GM15510 (cell line): ENCODE data around the gene GRIA1.

Experiments used
- POLR2A ChIP-seq: IDR thresholded peaks from 3 replicates; pipeline ENCODE4 v1.6.1; 2011; ENCODE audit warnings: borderline replicate concordance; ENCODE audit not compliant: insufficient read length; ENCODE audit errors: extremely low read depth

Gene GRIA1

GRCh38 chr5:153525536-153525935 is 35.1 kb downstream of the GRIA1 start:
- no peak for TF ChIP-seq POLR2A

DNA sequence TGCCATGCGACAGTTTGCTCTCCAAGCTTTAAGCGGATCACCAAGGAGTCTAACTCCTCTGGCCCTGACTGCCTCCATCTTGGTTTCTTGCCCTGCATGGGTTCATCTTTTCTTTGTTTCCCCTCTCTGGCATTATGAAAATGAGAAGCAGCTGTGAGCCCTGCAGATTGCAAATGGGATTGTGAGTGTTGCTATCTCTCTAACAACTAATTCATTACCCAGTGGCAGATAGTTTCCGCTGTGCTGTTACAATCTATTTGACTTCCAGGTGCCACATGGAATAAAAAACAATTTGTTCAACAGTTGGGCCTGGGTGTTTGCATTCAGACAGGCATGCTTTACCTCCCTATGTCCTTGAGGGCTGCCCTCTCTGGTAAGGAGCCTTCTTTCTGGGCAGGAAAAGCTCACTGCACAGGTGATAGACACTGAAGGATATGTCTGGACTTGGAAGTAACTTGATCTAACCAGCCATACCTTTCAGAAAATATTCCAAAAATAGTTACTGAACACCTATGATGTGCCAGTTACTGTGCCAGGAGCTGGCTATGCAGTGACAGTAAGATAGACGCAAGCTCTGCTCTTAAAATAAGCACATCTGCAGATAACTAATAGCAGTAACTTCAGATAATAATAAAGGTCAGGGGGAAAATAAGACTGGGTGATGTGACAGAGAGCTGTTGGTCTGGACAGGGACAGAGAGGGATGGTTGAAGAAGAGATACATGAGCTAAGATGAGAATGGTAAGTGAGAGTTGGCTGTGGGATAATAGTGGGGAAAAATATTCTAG is 40.1 kb downstream of the GRIA1 start:
- no peak for TF ChIP-seq POLR2A

- no peak for TF ChIP-seq POLR2A
Measured at GRCh38 chr5:153533546-153533945, 43.1 kb downstream of the GRIA1 start.

GRCh38 chr5:153534102-153534501 is 43.6 kb downstream of the GRIA1 start:
- TF ChIP-seq POLR2A, result no peak

GRCh38 chr5:153537207-153537606 is 46.7 kb downstream of the GRIA1 start:
- no peak for TF ChIP-seq POLR2A

DNA sequence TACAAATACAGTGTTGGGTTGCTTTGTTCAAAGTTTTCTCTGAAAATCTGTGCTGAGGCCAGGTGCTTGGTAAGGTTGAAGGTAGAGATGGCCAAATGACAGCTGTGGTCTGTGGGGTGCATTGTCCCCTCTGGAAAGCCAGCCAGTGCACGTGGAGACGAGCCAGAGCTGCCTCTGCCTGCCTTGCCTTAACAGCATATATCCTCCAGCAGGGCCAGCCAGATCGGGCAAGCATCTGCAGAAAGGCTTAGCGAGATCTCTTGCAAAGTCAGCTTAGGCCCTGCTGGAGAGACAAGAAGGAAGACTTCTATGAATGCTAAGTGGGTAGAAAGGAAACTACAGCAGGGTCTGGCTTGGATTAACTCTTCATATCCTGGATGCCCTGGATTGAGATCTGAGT is 49.5 kb downstream of the GRIA1 start:
- no peak for TF ChIP-seq POLR2A

- no peak for TF ChIP-seq POLR2A
Measured at GRCh38 chr5:153542536-153542935, 52.1 kb downstream of the GRIA1 start.

DNA sequence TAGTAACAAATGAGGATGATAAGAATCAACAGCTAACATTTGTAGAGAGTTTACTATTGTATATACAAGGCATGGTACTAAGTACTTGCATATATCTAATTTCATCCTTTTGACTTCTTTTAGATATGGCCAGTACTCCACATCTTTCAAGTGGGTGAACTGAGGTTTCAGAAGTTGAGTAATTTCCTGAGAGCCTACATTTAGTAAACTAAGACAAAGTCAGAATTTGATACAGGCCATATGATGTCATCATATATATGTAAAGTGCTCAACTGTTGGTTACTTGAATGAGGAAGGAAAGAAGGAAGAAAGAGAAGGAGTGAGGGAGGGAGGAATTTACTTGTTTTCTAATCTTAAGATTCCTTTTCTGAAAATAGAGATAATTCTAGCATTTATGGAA is 52.8 kb downstream of the GRIA1 start:
- TF ChIP-seq POLR2A, result no peak

DNA sequence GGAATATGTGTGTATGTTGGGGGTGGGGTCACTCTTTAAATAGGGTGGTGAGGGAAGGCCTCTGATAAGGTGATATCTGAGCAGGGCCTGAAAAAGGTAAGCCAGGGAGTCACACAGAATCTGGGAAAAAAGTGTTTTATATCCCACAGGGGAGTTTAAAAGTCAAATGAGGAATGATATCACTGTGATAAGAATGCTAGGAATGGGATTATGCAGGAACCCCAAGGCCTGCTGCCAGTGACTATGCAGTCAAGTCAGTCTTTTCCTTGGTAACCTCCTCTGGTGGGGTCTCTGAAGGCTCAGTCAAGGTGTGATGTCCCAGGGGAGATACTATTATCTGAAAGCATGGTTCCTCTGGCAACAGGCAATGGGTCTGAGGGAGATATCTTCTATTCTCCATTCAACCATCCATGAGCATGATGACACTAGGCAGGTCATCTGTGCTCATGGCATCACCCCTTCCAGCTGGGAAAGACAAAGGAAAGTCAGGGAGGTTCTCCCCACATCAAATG is 53.5 kb downstream of the GRIA1 start:
- TF ChIP-seq POLR2A, result no peak

GRCh38 chr5:153544706-153545105 is 54.2 kb downstream of the GRIA1 start:
- no peak for TF ChIP-seq POLR2A

GRCh38 chr5:153546566-153546965 is 56.1 kb downstream of the GRIA1 start:
- TF ChIP-seq POLR2A, result no peak

GRCh38 chr5:153551537-153552079 is 61.1 kb downstream of the GRIA1 start:
- TF ChIP-seq POLR2A, result no peak

GRCh38 chr5:153552886-153553285 is 62.4 kb downstream of the GRIA1 start:
- TF ChIP-seq POLR2A, result no peak

GRCh38 chr5:153555420-153556114 is 65.1 kb downstream of the GRIA1 start:
- TF ChIP-seq POLR2A, result no peak

DNA sequence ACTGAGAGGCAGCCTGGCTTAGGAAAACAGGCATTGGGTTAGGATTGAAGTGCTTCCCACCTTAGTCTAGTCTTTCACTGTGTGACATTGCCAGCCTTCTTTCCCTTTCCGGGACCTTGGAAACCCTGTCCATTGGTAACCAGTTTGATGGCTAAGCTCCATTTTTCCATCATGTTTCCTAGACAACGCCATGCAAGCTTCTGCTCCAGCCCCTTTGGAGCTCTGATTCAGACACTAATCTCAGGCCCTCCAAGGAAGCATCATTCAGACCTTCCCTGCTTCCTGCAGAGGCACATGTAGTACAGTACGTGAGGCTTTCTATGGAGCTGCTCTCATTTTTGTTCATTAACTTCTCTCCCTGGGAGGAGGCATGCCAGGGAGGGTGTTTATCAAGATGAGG is 68.5 kb downstream of the GRIA1 start:
- no peak for TF ChIP-seq POLR2A
